Spinal cord (tissue), 10 donors: ENCODE measurements around the gene SHFL. TPM values are rescaled to one million over a fixed set of nuclear protein-coding genes. Genes with fewer than 3 reads are reported as not detected.

Experiments
- DNase-seq, 6 donors: peaks; one replicate each; pipeline versions ENCODE4 v3.0.0 to v3.0.0-alpha.2; 2013 to 2015; ENCODE audit warnings: low spot score in 6 of 6, low read depth in 4 of 6
- H3K27ac ChIP-seq: one replicate; pipeline ENCODE4 v1.5.1; 2013; ENCODE audit warnings: low read depth, low read length, control low read depth
- H3K27me3 ChIP-seq: one replicate; pipeline ENCODE4 v1.6.1; 2013; ENCODE audit warnings: low read length; ENCODE audit not compliant: control insufficient read depth, insufficient read depth
- H3K36me3 ChIP-seq: one replicate; pipeline ENCODE4 v1.6.1; 2013; ENCODE audit warnings: low read length; ENCODE audit not compliant: control insufficient read depth, insufficient read depth
- H3K4me1 ChIP-seq: one replicate; pipeline ENCODE4 v1.6.1; 2013; ENCODE audit warnings: low read length; ENCODE audit not compliant: control insufficient read depth, insufficient read depth
- H3K4me3 ChIP-seq: one replicate; pipeline ENCODE4 v1.5.1; 2013; ENCODE audit warnings: low read depth, low read length, control low read depth
- H3K9me3 ChIP-seq: one replicate; pipeline ENCODE4 v1.6.1; 2013; ENCODE audit warnings: low read length; ENCODE audit not compliant: control insufficient read depth, insufficient read depth
- WGBS: methylation state at CpG from one replicate; pipeline ENCODE4 v1.1.5; 2013; ENCODE audit warnings: missing lambda C conversion rate; ENCODE audit not compliant: insufficient coverage; 5-methylcytosine and 5-hydroxymethylcytosine counted together
- polyA plus RNA-seq, 2 donors: library from polyadenylated mRNA; unstranded; fragments of 120-200 nt; gene quantifications; one replicate each; pipeline ENCODE4 v1.2.1, GENCODE V29; 2013; ENCODE audit not compliant: insufficient read length in 2 of 2
- total RNA-seq, 2 donors: library from RNA; depleted of rRNA in 1 of 2; stranded (reverse); fragments of 120-200 nt in 1 of 2; fragments of >200 nt in 1 of 2; gene quantifications; one replicate each; pipeline versions ENCODE4 v1.2.3 to v1.2.4, GENCODE V29; 2013 to 2014
- donor health status: healthy.

The SHFL gene
- total and polyA plus RNA-seq, 4 donors = 13.1 to 45.9 (median 35.2) TPM

GRCh38 chr19:10106100-10106936 is 20.2 kb downstream of the SHFL start, which contains the start of gene PPAN:
Gene PPAN (plus strand): TSS chr19:10106362. CDS start chr19:10106395, 33 bp downstream.
- WGBS = under 1% methylated on average over 68 of the region's 71 CpGs
- Histone ChIP-seq H3K27me3 (no peaks in the 10 kb centered on the region), H3K4me1 (peaks cover 18% of the 10 kb centered on the region), H3K27ac (peak within 1 kb of the TSS; percentile 75), H3K4me3 (peak within 1 kb of the TSS; percentile 55), H3K36me3 (peaks cover 41% of the 10 kb centered on the region), H3K9me3 (no peaks in the 10 kb centered on the region)
- peak; percentile 87 to 100 (median 96) for DNase-seq

- no peak overlapping the region for H3K4me3 ChIP-seq
- H3K27ac ChIP-seq = no peak overlapping the region
- H3K36me3 ChIP-seq = peaks cover 50% of the 10 kb centered on the region
- no peaks in the 10 kb centered on the region for H3K27me3 ChIP-seq
- H3K4me1 ChIP-seq = peaks cover 18% of the 10 kb centered on the region
- DNase-seq = no peak
- no peaks in the 10 kb centered on the region for H3K9me3 ChIP-seq
- WGBS = 85% methylated on average over 8 of the region's 10 CpGs
These were observed 21.1 kb downstream of the SHFL start for GRCh38 chr19:10107254-10107653.

GRCh38 chr19:10107817-10108367 is 21.8 kb downstream of the SHFL start:
- no peak overlapping the region for H3K4me3 ChIP-seq

GRCh38 chr19:10109528-10109927 is 23.4 kb downstream of the SHFL start:
- no peaks in the 10 kb centered on the region for H3K9me3 ChIP-seq
- H3K27me3 ChIP-seq = no peaks in the 10 kb centered on the region
- H3K36me3 ChIP-seq = peaks cover 72% of the 10 kb centered on the region
- H3K4me3 ChIP-seq = no peak overlapping the region
- 95% methylated on average over 14 of the region's 14 CpGs for WGBS
- H3K27ac ChIP-seq = no peak overlapping the region
- no peak for DNase-seq
- H3K4me1 ChIP-seq = peaks cover 20% of the 10 kb centered on the region

More at GRCh38 chr19:10107817-10108367, 21.8 kb downstream of the SHFL start:
- no peak overlapping the region for H3K27ac ChIP-seq
- H3K4me1 ChIP-seq = peaks cover 18% of the 10 kb centered on the region
- DNase-seq = no peak
- H3K36me3 ChIP-seq = peaks cover 56% of the 10 kb centered on the region
- H3K27me3 ChIP-seq = no peaks in the 10 kb centered on the region
- WGBS = 95% methylated on average over 12 of the region's 14 CpGs
- H3K9me3 ChIP-seq = no peaks in the 10 kb centered on the region

- no peak for DNase-seq
- peaks cover 20% of the 10 kb centered on the region for H3K4me1 ChIP-seq
- no peaks in the 10 kb centered on the region for H3K27me3 ChIP-seq
- H3K9me3 ChIP-seq = no peaks in the 10 kb centered on the region
- 95% methylated on average over 44 of the region's 44 CpGs for WGBS
- H3K4me3 ChIP-seq = no peak overlapping the region
- H3K27ac ChIP-seq = no peak overlapping the region
- peaks cover 80% of the 10 kb centered on the region for H3K36me3 ChIP-seq
These were observed 24.2 kb downstream of the SHFL start for GRCh38 chr19:10110076-10110971.

- H3K36me3 ChIP-seq = peaks cover 86% of the 10 kb centered on the region
- H3K4me3 ChIP-seq = no peak overlapping the region
These were observed 24.8 kb downstream of the SHFL start for GRCh38 chr19:10110972-10111317.

GRCh38 chr19:10111405-10111811 is 25.3 kb downstream of the SHFL start, which contains the start of gene P2RY11:
Gene P2RY11 (plus strand): TSS chr19:10111693. CDS start chr19:10111722, 29 bp downstream.
- H3K4me1 ChIP-seq = peaks cover 12% of the 10 kb centered on the region
- 72% methylated on average over 7 of the region's 8 CpGs for WGBS
- H3K4me3 ChIP-seq = no peak within 1 kb of the TSS
- DNase-seq = no peak
- H3K27me3 ChIP-seq = no peaks in the 10 kb centered on the region
- H3K9me3 ChIP-seq = no peaks in the 10 kb centered on the region
- H3K36me3 ChIP-seq = peaks cover 91% of the 10 kb centered on the region
- no peak within 1 kb of the TSS for H3K27ac ChIP-seq

More at GRCh38 chr19:10110972-10111317, 24.8 kb downstream of the SHFL start:
- WGBS = 93% methylated on average over 19 of the region's 19 CpGs
- no peak for DNase-seq
- Histone ChIP-seq H3K27me3 (no peaks in the 10 kb centered on the region), H3K4me1 (peaks cover 14% of the 10 kb centered on the region), H3K27ac (no peak overlapping the region), H3K9me3 (no peaks in the 10 kb centered on the region)

GRCh38 chr19:10112037-10112761 is 26.1 kb downstream of the SHFL start:
- H3K4me1 ChIP-seq = peaks cover 5% of the 10 kb centered on the region
- DNase-seq = no peak
- no peak overlapping the region for H3K27ac ChIP-seq

More at GRCh38 chr19:10112037-10112761, 26.1 kb downstream of the SHFL start:
- H3K27me3 ChIP-seq = no peaks in the 10 kb centered on the region
- H3K4me3 ChIP-seq = no peak overlapping the region
- H3K36me3 ChIP-seq = peaks cover 99% of the 10 kb centered on the region
- H3K9me3 ChIP-seq = no peaks in the 10 kb centered on the region
- WGBS = 70% methylated on average over 19 of the region's 23 CpGs
